SK-N-SH (cell line): Measurements from ENCODE around the gene NDUFAF4.
"Not testable (repeated sequence)": the region's sequence is repeated elsewhere in the genome, so short reads cannot be mapped to it uniquely, and the experiment has no call there.

Experiments used
- EP300 ChIP-seq, 2 experiments: IDR thresholded peaks; 2 replicates each; pipeline versions ENCODE4 v1.4.0 to v1.6.1; 2012; ENCODE audit warnings: borderline replicate concordance in 1 of 2, low read depth in 1 of 2, low read length in 1 of 2
- FOXM1 ChIP-seq: IDR thresholded peaks from 2 replicates; pipeline ENCODE4 v1.4.0; 2012; ENCODE audit warnings: low read depth, mild to moderate bottlenecking
- JUND ChIP-seq: IDR thresholded peaks from 2 replicates; pipeline ENCODE4 v1.4.0; 2012
- RCOR1 ChIP-seq: fragments of 150-350 bp; IDR thresholded peaks from 2 replicates; pipeline ENCODE4 v1.6.1; 2017; ENCODE audit warnings: antibody characterized with exemption, low read length
- SIN3A ChIP-seq: IDR thresholded peaks from 2 replicates; pipeline ENCODE4 v1.6.1; 2012; ENCODE audit warnings: low read depth, mild to moderate bottlenecking, low read length, moderate library complexity, borderline replicate concordance
- SMC3 ChIP-seq: IDR thresholded peaks from 2 replicates; pipeline ENCODE4 v1.6.1; 2012; ENCODE audit warnings: low read depth, low read length, improper control_type of control experiment
- TCF12 ChIP-seq: IDR thresholded peaks from 2 replicates; pipeline ENCODE4 v1.4.0; 2012
- TF ChIP-seq, protein P1 (sequence below): IDR thresholded peaks from 2 replicates; pipeline ENCODE4 v1.4.0; 2012; ENCODE audit warnings: low read depth
- TF ChIP-seq, protein P2 (sequence below): fragments of 200-600 bp; sonication (generic); IDR thresholded peaks from 2 replicates; pipeline ENCODE4 v1.6.1; 2017; ENCODE audit warnings: antibody characterized with exemption, mild to moderate bottlenecking, moderate library complexity
- TF ChIP-seq, protein P3 (sequence below): IDR thresholded peaks from 2 replicates; pipeline ENCODE4 v1.4.0; 2012; ENCODE audit warnings: low read depth, borderline replicate concordance
- TF ChIP-seq, protein P4 (sequence below): IDR thresholded peaks from 2 replicates; pipeline ENCODE4; 2012

DNA sequence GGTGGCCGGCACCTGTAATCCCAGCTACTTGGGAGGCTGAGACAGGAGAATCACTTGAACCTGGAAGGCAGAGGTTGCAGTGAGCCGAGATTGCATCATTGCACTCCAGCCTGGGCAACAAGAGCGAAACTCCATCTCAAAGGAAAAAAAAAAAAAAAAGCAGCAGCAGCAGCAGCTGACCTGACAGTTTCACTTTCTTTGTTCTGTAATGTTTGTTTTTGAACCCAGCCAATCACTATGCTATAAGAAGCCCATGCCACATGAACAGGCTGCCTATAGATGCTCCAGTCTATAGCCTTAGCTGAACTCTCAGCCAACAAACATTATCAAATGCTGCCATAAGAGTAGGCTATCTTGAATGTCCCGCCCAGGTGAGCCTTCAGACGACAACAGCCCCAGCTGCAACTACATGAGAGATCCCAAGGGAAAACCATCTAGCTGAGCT, 12.5 kb downstream of the NDUFAF4 start:
- not testable (repeated sequence) for TF ChIP-seq RCOR1; EP300 (IDR thresholded peaks at IDR 0.05; ENCODE audit: borderline replicate concordance in 1 of 2, low read depth in 1 of 2, low read length in 1 of 2); SMC3; FOXM1; JUND; TCF12; SIN3A
- TF ChIP-seq, protein P1, sequence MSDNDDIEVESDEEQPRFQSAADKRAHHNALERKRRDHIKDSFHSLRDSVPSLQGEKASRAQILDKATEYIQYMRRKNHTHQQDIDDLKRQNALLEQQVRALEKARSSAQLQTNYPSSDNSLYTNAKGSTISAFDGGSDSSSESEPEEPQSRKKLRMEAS: not testable (repeated sequence)
- TF ChIP-seq, protein P2, sequence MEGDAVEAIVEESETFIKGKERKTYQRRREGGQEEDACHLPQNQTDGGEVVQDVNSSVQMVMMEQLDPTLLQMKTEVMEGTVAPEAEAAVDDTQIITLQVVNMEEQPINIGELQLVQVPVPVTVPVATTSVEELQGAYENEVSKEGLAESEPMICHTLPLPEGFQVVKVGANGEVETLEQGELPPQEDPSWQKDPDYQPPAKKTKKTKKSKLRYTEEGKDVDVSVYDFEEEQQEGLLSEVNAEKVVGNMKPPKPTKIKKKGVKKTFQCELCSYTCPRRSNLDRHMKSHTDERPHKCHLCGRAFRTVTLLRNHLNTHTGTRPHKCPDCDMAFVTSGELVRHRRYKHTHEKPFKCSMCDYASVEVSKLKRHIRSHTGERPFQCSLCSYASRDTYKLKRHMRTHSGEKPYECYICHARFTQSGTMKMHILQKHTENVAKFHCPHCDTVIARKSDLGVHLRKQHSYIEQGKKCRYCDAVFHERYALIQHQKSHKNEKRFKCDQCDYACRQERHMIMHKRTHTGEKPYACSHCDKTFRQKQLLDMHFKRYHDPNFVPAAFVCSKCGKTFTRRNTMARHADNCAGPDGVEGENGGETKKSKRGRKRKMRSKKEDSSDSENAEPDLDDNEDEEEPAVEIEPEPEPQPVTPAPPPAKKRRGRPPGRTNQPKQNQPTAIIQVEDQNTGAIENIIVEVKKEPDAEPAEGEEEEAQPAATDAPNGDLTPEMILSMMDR: not testable (repeated sequence)
- TF ChIP-seq, protein P3, sequence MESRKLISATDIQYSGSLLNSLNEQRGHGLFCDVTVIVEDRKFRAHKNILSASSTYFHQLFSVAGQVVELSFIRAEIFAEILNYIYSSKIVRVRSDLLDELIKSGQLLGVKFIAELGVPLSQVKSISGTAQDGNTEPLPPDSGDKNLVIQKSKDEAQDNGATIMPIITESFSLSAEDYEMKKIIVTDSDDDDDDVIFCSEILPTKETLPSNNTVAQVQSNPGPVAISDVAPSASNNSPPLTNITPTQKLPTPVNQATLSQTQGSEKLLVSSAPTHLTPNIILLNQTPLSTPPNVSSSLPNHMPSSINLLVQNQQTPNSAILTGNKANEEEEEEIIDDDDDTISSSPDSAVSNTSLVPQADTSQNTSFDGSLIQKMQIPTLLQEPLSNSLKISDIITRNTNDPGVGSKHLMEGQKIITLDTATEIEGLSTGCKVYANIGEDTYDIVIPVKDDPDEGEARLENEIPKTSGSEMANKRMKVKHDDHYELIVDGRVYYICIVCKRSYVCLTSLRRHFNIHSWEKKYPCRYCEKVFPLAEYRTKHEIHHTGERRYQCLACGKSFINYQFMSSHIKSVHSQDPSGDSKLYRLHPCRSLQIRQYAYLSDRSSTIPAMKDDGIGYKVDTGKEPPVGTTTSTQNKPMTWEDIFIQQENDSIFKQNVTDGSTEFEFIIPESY: not testable (repeated sequence)
- TF ChIP-seq, protein P4, sequence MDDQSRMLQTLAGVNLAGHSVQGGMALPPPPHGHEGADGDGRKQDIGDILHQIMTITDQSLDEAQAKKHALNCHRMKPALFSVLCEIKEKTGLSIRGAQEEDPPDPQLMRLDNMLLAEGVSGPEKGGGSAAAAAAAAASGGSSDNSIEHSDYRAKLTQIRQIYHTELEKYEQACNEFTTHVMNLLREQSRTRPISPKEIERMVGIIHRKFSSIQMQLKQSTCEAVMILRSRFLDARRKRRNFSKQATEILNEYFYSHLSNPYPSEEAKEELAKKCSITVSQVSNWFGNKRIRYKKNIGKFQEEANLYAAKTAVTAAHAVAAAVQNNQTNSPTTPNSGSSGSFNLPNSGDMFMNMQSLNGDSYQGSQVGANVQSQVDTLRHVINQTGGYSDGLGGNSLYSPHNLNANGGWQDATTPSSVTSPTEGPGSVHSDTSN: not testable (repeated sequence)
